NCI-H2196 treated with DMSO at 0.1 percent for 48 hours (cell line): ENCODE measurements around the gene GPR176.
"Not testable (repeated sequence)": the region's sequence is repeated elsewhere in the genome, so short reads cannot be mapped to it uniquely, and the experiment has no call there.

Source experiments
- DNase-seq: peaks from one replicate; lab custom pipeline; 2025; ENCODE audit not compliant: unreplicated experiment; lab: John Stamatoyannopoulos, UW

Gene GPR176

GRCh38 chr15:39817892-39818291 lies 102.2 kb downstream of the GPR176 start:
- DNase-seq: no peak

GRCh38 chr15:39814489-39814888 lies 105.6 kb downstream of the GPR176 start:
- DNase-seq: no peak

- DNase-seq: not testable (repeated sequence)
Measured at GRCh38 chr15:39812651-39813050, 107.4 kb downstream of the GPR176 start.

GRCh38 chr15:39808909-39809308 lies 111.2 kb downstream of the GPR176 start:
- no peak for DNase-seq

GRCh38 chr15:39807791-39808190 lies 112.3 kb downstream of the GPR176 start:
- DNase-seq: no peak

- DNase-seq: no peak
Measured at GRCh38 chr15:39804026-39804425, 116.0 kb downstream of the GPR176 start.

GRCh38 chr15:39803016-39803415 lies 117.0 kb downstream of the GPR176 start:
- no peak for DNase-seq

GRCh38 chr15:39801641-39802309 lies 118.3 kb downstream of the GPR176 start:
- DNase-seq: no peak

GRCh38 chr15:39799552-39800011 lies 120.5 kb downstream of the GPR176 start:
- DNase-seq: no peak

GRCh38 chr15:39798382-39798781 lies 121.7 kb downstream of the GPR176 start:
- no peak for DNase-seq

- no peak for DNase-seq
Measured at GRCh38 chr15:39797407-39797806, 122.7 kb downstream of the GPR176 start.

GRCh38 chr15:39796601-39797000 lies 123.5 kb downstream of the GPR176 start:
- no peak for DNase-seq

- DNase-seq: no peak
Measured at GRCh38 chr15:39795486-39795885, 124.6 kb downstream of the GPR176 start.

- no peak for DNase-seq
Measured at GRCh38 chr15:39794954-39795353, 125.1 kb downstream of the GPR176 start.

- no peak for DNase-seq
Measured at GRCh38 chr15:39793923-39794322, 126.1 kb downstream of the GPR176 start.

GRCh38 chr15:39792844-39793335 lies 127.2 kb downstream of the GPR176 start:
- DNase-seq: no peak

GRCh38 chr15:39792025-39792843 lies 127.8 kb downstream of the GPR176 start:
- DNase-seq: no peak

GRCh38 chr15:39789736-39790135 lies 130.3 kb downstream of the GPR176 start:
- no peak for DNase-seq

- no peak for DNase-seq
Measured at GRCh38 chr15:39788800-39789565, 131.1 kb downstream of the GPR176 start.

- no peak for DNase-seq
Measured at GRCh38 chr15:39788108-39788507, 132.0 kb downstream of the GPR176 start.

GRCh38 chr15:39787479-39787878 lies 132.6 kb downstream of the GPR176 start:
- DNase-seq: no peak
